HG03432 (cell line): Measurements from ENCODE around the gene DNAJA4.

Source experiments
- ATAC-seq: cut with Tn5 transposase; IDR thresholded peaks from one replicate; pipeline ENCODE4 v1.9.1; 2021; ENCODE audit warnings: mild to moderate bottlenecking, moderate library complexity; ENCODE audit not compliant: unreplicated experiment

DNAJA4 gene

GRCh38 chr15:78276064-78276943, 11.9 kb downstream of the DNAJA4 start:
- ATAC-seq, result no peak

GRCh38 chr15:78280319-78281072, 16.1 kb downstream of the DNAJA4 start:
- ATAC-seq, result no peak

- no peak for ATAC-seq
Measured at GRCh38 chr15:78282324-78282723, 18.0 kb downstream of the DNAJA4 start.

- ATAC-seq, result no peak
Measured at GRCh38 chr15:78284758-78285157, 20.4 kb downstream of the DNAJA4 start.

GRCh38 chr15:78290222-78290621, 25.9 kb downstream of the DNAJA4 start:
- no peak for ATAC-seq

GRCh38 chr15:78291052-78291451, 26.7 kb downstream of the DNAJA4 start:
- ATAC-seq, result no peak

GRCh38 chr15:78291698-78292097, 27.3 kb downstream of the DNAJA4 start:
- no peak for ATAC-seq

- no peak for ATAC-seq
Measured at GRCh38 chr15:78292219-78292618, 27.9 kb downstream of the DNAJA4 start.

- ATAC-seq, result peak; percentile 90
Measured at GRCh38 chr15:78299101-78299930, 35.0 kb downstream of the DNAJA4 start, which contains the start of gene SKIC8. Gene SKIC8 (minus strand): TSS chr15:78299609. CDS start chr15:78295686, 3,923 bp downstream.

GRCh38 chr15:78301326-78301725, 37.0 kb downstream of the DNAJA4 start:
- ATAC-seq, result no peak

- ATAC-seq, result no peak
Measured at GRCh38 chr15:78301828-78302227, 37.5 kb downstream of the DNAJA4 start.

GRCh38 chr15:78302579-78303312, 38.4 kb downstream of the DNAJA4 start:
- ATAC-seq, result no peak

- no peak for ATAC-seq
Measured at GRCh38 chr15:78304216-78305066, 40.1 kb downstream of the DNAJA4 start.

- no peak for ATAC-seq
Measured at GRCh38 chr15:78306176-78306774, 41.9 kb downstream of the DNAJA4 start.

GRCh38 chr15:78307976-78308375, 43.6 kb downstream of the DNAJA4 start:
- no peak for ATAC-seq

- no peak for ATAC-seq
Measured at GRCh38 chr15:78308422-78309032, 44.2 kb downstream of the DNAJA4 start.

- ATAC-seq, result no peak
Measured at GRCh38 chr15:78311292-78311691, 46.9 kb downstream of the DNAJA4 start.

- ATAC-seq, result no peak
Measured at GRCh38 chr15:78312536-78312935, 48.2 kb downstream of the DNAJA4 start.

GRCh38 chr15:78312957-78313356, 48.6 kb downstream of the DNAJA4 start:
- no peak for ATAC-seq
